CD4-positive, alpha-beta T cell treated with Interleukin-4 for 4 hours (primary cell): ENCODE measurements around the gene PAK6.

ENCODE experiments used
- DNase-seq: peaks from one replicate; pipeline ENCODE4 v3.0.0-alpha.2; 2020

PAK6 gene

GRCh38 chr15:40241269-40242212, 2.7 kb downstream of the PAK6 start:
- no peak for DNase-seq

GRCh38 chr15:40242213-40242599, 3.3 kb downstream of the PAK6 start:
- DNase-seq, result no peak

GRCh38 chr15:40242601-40243000, 3.7 kb downstream of the PAK6 start:
- DNase-seq, result no peak

GRCh38 chr15:40243126-40243810, 4.4 kb downstream of the PAK6 start:
- DNase-seq, result no peak

DNA sequence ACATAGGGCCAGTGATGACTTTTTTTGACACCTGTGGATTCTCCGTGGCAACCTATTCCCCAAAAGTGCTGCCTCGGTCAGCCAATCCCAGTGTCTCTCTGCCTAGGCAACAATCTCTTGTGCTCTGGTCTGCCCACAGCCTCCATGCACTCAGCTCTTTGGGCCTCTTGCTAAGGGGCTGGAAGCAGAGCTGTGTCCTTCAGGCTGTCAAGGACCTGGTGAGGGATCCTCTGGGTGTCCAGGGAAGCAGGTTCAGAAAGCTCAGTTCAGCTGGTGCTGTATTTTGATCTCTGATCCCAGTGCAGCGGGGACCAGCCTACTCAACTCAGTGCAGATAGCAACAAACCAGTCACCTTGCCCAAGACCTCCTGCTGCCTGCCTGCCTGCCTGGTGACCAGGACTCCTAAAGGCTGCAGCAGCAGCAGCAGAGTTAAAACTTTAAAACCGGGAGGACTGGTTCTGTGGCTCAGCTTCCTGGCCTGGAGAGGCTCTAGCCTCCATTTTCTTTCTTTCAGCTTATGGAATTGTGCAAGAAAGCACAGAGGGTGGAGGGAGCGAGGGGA, 6.2 kb downstream of the PAK6 start:
- no peak for DNase-seq

GRCh38 chr15:40245666-40246450, 7.0 kb downstream of the PAK6 start:
- no peak for DNase-seq

- DNase-seq, result no peak
Observed at GRCh38 chr15:40246496-40247280, 7.8 kb downstream of the PAK6 start.

GRCh38 chr15:40247406-40247971, 8.6 kb downstream of the PAK6 start:
- DNase-seq, result no peak

GRCh38 chr15:40248006-40248783, 9.3 kb downstream of the PAK6 start:
- DNase-seq, result no peak

DNA sequence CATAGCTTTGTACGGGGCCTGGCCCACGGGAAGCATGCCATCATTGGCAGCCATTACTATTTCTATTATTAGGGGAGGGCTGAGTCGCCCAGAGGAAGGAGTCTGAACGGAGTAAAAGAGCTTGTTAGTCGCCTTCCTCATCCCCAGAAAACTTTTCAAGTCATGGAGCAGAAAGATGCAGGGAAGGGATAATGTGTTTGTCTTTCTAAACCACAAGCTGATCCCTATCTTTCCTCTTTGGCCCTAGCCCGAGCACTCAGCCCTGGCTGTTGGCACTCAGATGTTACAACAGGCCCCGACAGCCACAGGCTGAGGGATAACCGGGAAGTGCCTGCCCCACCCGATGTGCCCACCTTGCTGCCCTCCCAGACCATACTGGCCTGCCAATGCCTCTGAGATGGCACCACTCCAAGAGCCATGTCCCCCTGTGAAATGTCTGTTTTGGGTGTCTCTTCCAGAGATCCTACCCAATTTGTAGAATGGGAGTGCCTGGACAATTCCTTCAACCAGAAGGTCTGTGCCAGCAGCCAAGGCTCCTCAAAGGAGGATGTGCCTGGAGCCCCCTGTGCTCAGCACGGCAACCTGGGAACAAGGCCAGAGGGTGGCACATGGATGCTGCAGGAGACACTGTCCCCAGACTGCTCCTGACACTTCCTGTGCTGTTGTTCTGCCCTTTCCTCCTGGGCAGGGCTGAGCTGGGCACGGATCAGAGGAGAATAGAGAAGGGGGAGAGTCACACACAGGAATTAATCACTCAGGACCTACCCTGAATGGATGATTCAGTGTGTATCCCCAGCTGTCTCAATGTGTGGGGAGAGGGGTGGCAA, 10.8 kb downstream of the PAK6 start:
- no peak for DNase-seq

GRCh38 chr15:40250304-40250656, 11.4 kb downstream of the PAK6 start:
- DNase-seq, result no peak

DNA sequence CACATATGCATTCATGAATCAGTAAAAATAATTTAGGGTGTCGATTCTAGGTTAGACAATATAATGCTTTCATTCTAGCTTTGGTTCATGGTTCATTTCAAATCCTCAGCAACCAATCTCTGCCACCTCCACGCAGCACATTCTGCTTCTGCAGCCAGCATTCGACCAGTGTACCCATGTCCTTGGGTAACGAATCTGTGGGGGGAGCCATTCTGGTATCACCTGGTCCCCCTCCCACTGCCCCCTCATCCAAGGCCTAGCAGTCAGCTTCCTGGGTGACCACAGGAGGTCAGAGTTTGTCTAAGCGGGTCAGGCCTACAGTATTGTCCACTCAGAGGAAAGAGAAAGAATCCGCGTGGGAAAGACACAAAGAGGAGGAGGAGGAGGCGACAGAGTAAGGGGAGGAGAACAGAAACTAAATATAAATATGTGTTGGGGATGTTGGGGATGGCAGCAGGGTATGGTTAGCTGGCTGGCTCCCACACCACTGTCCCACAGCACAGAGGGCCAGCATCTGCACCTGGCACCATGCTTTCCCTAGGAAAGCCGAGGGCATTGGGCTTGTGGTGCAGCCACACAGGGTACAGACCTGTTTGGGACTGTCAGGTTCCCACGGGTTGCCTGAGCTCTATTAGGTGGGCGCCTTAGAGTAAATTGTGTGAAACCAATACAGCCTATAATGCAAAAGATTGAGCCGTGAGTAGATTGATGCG, 12.1 kb downstream of the PAK6 start:
- DNase-seq, result no peak

DNA sequence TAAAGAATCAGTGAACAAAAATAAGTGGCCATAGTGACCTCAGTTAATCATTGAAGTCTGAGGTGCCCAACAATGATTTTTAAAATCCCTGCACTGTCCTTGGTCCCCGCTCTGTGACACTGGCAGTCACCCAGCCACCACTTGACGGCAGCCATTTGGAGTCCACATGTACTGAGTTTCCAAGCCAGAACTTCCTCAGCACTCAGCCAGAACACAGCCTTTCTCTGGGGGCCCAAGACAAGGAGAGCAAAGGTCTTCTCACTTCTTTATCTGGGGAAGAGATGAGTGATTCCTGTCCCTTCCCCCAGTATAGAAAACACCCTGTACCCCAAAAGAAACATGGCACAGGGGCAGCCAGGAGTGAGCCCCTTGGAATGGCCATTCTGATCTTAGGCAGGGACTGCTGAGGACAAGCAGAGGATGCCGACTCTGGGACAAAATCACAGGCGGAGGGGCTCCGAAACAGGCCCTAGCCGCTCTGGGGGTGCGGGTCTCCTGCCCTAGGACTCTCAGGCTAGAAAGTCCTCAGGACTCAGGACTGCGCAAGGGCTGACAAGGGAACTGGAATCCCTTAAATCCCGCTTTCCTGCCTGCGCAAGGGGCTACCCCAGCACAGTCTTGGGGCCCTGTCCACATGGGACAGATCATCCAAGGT, 12.8 kb downstream of the PAK6 start:
- DNase-seq, result no peak

GRCh38 chr15:40252141-40252437, 13.2 kb downstream of the PAK6 start:
- no peak for DNase-seq

DNA sequence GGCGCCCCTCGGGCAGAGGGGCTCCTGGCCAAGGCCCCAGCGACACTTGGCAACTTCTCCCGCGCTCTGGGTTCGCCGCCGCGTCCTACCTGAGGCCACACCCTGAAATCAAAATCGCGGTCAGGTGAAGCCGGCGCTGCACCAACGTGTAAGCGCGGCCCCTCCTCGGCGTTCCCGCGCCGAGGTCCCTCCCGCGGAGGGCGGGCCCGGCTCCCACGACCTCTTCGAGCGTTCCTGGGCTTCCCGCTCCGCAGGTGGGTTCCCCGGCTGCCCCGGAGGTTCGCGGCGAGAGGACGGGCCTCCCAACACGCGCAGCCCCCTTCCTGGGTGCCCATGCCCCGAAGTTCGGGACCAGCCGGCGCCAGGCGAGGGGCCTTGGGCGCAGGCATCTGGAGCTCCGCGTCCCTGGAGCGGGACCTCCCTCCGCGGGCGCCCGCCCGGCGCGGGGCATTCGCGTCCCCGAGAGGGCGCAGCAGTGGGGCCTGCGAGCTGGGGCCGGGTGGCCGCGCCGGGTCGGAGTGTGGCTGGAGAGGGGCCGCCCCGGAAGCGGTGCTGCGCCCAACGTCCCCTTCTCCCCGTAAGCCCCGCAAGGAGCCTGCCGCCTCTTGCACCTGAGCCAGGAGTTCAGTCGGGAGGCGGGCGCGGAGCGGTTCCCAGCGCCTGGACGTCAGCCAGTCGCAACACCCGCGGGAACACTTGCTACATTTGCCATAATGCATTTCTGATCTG, 13.7 kb downstream of the PAK6 start:
- no peak for DNase-seq

DNA sequence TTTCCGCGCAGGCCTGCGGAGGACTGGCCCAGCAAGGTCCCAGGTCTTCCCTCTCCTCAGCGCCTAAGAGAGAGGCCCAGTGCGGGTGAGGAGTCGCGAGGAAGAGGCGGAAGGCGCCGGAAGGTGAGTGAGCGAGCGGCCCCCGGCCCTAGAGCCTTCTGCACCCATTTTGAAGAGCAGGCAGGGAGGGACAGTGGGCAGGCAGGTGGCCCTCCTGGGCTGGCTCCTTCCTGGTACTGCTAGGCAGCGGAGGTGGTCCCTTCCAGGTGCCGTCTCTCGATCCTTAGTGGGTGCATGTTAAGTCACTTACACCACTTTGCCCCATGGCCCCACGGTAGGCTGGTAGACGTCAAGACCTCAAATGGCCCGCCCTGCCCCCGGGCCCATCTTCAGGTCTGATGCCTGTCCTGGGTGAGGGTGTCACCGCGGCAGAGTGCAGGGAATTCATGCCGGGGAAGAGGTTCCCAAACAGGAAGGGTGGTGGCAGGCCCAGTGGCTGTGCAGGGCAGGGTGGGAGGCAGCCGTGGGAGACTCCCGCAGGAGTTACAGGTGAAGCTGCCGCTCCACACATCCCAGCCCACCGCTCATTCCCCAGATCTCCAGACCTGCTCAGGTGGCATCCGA, 14.4 kb downstream of the PAK6 start:
- DNase-seq, result no peak

DNA sequence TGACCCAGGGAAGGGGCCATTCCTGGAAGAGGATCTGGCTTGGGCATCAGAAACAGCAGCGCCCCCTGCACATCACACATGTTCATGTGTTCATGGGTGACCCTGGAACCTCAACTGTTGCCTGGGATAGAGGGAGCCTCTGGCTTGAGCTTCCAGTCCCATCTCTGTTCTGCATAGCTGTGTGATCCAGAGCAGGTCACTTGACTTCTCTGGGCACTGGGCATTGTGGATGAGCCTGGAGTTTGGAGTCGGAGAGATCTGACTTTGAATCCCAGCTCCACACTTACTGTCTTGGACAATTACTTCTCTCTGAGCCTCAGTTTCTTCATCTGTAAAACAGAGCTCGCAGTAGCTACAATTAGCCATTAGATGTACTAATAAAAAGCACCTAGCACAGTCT, 15.6 kb downstream of the PAK6 start:
- no peak for DNase-seq

DNA sequence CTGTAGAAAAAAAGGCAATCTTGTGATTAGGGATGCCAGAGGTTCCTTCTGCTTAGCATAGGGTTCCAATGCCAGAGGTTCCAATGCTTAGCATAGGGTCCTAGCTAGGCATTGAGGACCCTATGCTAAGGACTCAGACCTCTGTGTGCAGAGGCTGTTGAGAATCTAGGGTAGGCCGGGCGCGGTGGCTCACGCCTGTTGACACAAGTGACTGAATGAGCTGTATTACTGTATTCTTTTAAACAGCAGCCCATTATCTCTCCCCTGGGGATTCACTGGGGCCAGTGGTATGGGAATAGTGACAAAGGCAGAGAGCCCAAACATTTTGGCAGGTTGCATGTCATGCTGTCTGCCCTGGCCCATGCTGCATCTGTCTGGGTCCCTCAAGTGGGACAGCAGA, 16.2 kb downstream of the PAK6 start:
- no peak for DNase-seq
